Muscle layer of duodenum (tissue), 2 donors: ENCODE results near the gene CCDC85B.

ENCODE experiments used
- H3K27ac ChIP-seq: one replicate; pipeline ENCODE4 v1.7.0; 2013; ENCODE audit warnings: mild to moderate bottlenecking, low read length
- H3K27me3 ChIP-seq: one replicate; pipeline ENCODE4 v1.7.0; 2013; ENCODE audit warnings: low read depth, mild to moderate bottlenecking, control low read depth, low read length
- H3K36me3 ChIP-seq, 2 donors: one replicate each; pipeline ENCODE4 v1.7.0; 2013; ENCODE audit warnings: low read length in 2 of 2, control low read depth in 1 of 2, mild to moderate bottlenecking in 1 of 2; ENCODE audit not compliant: insufficient read depth in 2 of 2, control insufficient read depth in 1 of 2
- H3K4me1 ChIP-seq, 2 donors: one replicate each; pipeline ENCODE4 v1.7.0; 2013; ENCODE audit warnings: low read length in 2 of 2, mild to moderate bottlenecking in 2 of 2, control low read depth in 1 of 2, moderate library complexity in 1 of 2; ENCODE audit not compliant: insufficient read depth in 2 of 2, control insufficient read depth in 1 of 2
- H3K4me3 ChIP-seq, 2 donors: one replicate each; pipeline ENCODE4 v1.7.0; 2013; ENCODE audit warnings: low read length in 2 of 2, low read depth in 1 of 2, mild to moderate bottlenecking in 1 of 2
- H3K9me3 ChIP-seq, 2 donors: one replicate each; pipeline ENCODE4 v1.7.0; 2013; ENCODE audit warnings: low read length in 2 of 2, control low read depth in 1 of 2, mild to moderate bottlenecking in 1 of 2; ENCODE audit not compliant: control insufficient read depth in 1 of 2
- donor health status: healthy.

CCDC85B gene

DNA sequence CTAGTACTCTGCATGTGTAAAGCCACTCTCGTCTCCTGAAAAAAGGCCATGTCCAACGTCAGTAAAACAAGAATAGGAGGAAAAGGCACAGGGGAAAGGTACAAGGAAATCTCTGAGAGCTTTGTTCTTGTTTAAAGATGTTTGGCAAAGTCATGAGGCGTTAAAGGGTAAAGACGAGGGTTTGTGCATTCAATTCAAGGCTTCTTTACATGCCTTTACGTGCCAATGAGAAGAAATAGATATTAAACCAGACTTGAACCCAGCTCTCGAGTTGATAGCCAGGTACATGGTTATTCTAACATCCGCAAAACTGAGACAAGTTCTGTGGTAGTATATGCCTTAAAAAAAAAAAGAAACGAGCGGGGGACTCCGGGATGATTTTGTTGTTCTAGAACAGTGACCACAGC is 31.8 kb upstream of the CCDC85B start:
- Histone ChIP-seq H3K9me3 (no peaks in the 10 kb centered on the region), H3K27me3 (no peaks in the 10 kb centered on the region), H3K36me3 (peaks cover 26 to 59% of the 10 kb centered on the region in 2 donors), H3K4me1 (peaks cover 0 to 42% of the 10 kb centered on the region in 2 donors), H3K4me3 (peak overlapping the region; percentile 72 to 97), H3K27ac (peak overlapping the region; percentile 96)

DNA sequence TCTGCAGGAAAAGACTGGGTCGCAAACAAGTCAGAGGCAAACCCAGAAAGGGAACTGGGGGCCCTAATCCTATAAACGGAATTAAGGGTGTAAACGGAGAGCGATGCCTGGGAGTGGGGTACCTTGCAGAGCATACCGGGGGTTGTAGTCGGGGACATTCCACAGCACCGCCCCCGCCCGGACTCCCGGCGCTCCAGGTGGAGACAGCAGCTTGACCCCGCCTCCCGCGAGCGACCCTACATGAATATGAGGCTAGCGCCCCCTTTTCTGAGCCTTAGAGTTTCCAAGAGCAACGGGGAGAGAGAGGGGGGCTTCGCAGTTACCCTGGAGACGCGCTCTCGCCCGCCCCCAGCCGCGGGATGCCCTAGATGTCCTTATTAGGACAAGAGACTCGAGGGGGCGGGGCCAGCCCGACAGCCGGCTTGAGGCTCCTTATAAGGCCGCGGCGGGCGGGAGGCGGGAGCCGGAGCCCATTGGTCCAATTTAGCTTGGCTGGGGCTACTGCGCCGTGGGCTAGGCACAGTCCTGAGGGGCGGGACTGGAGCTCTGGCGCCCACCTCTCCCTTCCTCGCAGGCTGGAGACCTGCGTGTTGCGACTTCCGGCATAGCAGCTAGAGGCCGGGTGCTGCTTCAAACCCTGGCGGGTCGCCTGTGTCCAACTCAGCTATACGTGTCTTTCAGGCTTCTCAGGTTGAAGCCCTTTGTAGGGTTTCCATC is 31.2 kb upstream of the CCDC85B start:
- Histone ChIP-seq H3K4me3 (peak overlapping the region; percentile 87 to 97), H3K4me1 (peaks cover 0 to 42% of the 10 kb centered on the region in 2 donors), H3K27ac (peak overlapping the region; percentile 96), H3K9me3 (no peaks in the 10 kb centered on the region), H3K36me3 (peaks cover 27 to 59% of the 10 kb centered on the region in 2 donors), H3K27me3 (no peaks in the 10 kb centered on the region)

DNA sequence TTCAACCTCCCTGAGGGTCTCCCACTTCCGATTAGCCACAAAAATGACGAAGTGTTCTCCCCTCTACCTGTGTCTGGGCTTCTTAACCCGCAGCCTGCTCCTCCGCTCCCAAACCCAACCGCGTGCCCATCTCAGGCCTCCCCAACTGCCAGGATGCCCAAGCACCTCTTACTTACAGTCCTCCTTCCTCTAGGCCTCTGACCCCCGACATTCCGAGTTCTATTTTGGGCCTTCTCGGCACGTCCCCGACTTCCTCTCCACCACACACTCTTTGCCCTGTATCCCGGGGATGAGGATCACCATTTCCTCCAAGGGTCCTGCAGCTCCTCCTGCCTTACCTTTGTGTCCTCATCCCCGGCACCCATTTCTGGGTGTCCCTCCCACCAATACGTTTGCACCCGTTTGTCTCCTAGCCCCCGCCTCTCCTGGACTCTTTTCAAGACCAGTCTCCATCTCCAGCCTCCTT is 30.6 kb upstream of the CCDC85B start:
- H3K4me3 ChIP-seq = peak overlapping the region; percentile 87 to 97
- H3K27me3 ChIP-seq = no peaks in the 10 kb centered on the region
- peaks cover 0 to 42% of the 10 kb centered on the region in 2 donors for H3K4me1 ChIP-seq
- H3K27ac ChIP-seq = peak overlapping the region; percentile 96
- H3K9me3 ChIP-seq = no peaks in the 10 kb centered on the region
- H3K36me3 ChIP-seq = peaks cover 26 to 59% of the 10 kb centered on the region in 2 donors

DNA sequence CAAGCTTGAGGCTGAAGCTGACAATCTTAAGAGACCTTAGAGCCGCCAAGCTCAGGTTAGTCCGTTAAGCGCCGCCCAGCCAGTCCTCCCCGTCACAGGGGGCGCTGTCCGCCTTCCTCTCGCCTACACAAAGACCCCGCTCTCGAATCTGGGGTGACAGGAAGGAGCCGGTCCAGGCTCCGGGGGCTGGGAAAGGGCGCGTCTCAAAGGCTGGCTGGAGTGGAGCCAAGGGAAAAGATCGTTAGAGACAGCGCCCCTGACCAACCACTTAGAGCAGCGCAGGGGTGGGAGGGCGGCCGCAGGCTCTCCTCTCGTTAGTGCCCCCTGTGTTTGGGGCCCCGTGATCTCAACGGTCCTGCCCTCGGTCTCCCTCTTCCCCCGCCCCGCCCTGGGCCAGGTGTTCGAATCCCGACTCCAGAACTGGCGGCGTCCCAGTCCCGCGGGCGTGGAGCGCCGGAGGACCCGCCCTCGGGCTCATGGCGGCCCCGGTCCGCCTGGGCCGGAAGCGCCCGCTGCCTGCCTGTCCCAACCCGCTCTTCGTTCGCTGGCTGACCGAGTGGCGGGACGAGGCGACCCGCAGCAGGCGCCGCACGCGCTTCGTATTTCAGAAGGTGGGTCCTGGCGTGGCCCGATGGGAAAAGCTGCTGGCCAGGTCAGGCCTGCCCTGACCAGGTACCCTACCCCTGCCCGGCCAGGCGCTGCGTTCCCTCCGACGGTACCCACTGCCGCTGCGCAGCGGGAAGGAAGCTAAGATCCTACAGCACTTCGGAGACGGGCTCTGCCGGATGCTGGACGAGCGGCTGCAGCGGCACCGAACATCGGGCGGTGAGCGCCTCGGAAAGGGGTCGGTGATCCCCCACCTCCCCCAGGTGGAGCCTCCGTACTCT is 30.0 kb upstream of the CCDC85B start, which contains the start of gene MUS81:
TSS of gene MUS81 (plus strand) at position 156 of the 887 bp plus-strand sequence. CDS start at position 477, 321 bp downstream.
- H3K4me3 ChIP-seq = peak within 1 kb of the TSS; percentile 87 to 97
- H3K9me3 ChIP-seq = no peaks in the 10 kb centered on the region
- H3K27me3 ChIP-seq = no peaks in the 10 kb centered on the region
- H3K27ac ChIP-seq = peak within 1 kb of the TSS; percentile 96
- peaks cover 19 to 59% of the 10 kb centered on the region in 2 donors for H3K36me3 ChIP-seq
- H3K4me1 ChIP-seq = peaks cover 0 to 36% of the 10 kb centered on the region in 2 donors

DNA sequence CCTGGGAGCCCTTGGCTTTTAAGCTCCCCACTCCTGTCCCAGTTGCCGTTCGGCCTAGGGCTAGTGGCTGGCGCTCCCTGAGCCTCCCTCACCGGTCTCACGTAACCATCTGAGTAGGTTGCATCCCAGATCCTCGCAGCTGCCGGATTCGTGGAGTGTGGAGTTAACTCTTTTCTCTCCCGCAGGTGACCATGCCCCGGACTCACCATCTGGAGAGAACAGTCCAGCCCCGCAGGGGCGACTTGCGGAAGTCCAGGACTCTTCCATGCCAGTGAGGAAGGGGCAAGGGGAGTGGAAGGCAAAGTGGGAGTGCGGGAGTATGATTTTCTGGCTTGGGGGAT is 29.3 kb upstream of the CCDC85B start:
- Histone ChIP-seq H3K9me3 (no peaks in the 10 kb centered on the region), H3K36me3 (peaks cover 19 to 59% of the 10 kb centered on the region in 2 donors), H3K4me1 (peaks cover 0 to 30% of the 10 kb centered on the region in 2 donors), H3K27ac (peak overlapping the region; percentile 96), H3K4me3 (peak overlapping the region; percentile 87 to 97), H3K27me3 (no peaks in the 10 kb centered on the region)

DNA sequence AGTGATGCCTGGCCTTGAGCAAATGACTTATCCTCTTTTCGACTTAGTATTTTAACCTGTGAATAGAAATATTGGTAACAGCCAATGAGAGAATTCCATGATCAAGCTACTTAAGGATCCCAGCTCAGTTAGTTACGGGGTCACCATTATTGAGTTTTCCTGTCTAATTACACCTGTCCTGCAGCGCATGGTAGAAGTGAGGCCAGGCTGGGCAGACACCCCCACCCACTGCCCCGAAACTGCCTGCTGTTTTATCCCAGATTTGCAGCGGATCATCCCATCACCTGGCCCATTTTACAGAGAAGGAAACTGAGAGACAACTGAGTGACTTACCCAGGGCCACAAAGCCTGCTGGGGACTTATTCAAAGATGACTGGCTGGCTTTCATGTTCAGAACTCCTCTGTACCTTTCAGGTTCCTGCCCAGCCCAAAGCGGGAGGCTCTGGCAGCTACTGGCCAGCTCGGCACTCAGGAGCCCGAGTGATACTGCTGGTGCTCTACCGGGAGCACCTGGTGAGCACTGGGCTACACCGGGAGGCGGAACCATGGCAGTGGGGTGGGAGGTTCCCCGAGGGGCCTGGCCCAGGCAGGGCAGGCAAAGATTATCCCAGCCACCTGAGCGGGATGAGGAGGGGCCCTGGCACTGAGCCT is 28.8 kb upstream of the CCDC85B start:
- Histone ChIP-seq H3K4me3 (peak overlapping the region; percentile 87 to 97), H3K27me3 (no peaks in the 10 kb centered on the region), H3K27ac (peak overlapping the region; percentile 96), H3K36me3 (peaks cover 19 to 63% of the 10 kb centered on the region in 2 donors), H3K4me1 (peaks cover 0 to 25% of the 10 kb centered on the region in 2 donors), H3K9me3 (no peaks in the 10 kb centered on the region)

DNA sequence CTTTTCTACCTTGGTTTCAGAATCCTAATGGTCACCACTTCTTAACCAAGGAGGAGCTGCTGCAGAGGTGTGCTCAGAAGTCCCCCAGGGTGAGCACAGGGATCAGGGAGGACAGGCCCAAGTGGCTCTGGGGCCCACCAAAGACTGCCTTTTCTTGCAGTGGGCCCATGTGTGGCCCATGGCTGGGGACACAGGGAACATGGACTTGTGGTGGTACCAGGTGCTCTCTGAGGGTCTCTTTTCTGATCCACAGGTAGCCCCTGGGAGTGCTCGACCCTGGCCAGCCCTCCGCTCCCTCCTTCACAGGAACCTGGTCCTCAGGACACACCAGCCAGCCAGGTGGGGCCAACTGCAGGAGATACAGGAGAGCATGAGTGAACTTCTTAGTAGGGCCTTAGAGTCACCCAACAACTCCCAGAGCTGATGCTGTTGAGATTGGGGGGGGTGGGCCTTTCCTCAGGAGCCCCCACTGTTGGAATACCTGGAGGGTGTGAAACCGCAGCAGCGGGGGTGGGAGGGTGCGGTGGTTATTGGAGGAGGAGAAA is 28.2 kb upstream of the CCDC85B start:
- Histone ChIP-seq H3K4me3 (peak overlapping the region in 1 of 2 donors; percentile 97), H3K36me3 (peaks cover 19 to 65% of the 10 kb centered on the region in 2 donors), H3K9me3 (no peaks in the 10 kb centered on the region), H3K27me3 (no peaks in the 10 kb centered on the region), H3K4me1 (peaks cover 0 to 24% of the 10 kb centered on the region in 2 donors), H3K27ac (no peak overlapping the region)

DNA sequence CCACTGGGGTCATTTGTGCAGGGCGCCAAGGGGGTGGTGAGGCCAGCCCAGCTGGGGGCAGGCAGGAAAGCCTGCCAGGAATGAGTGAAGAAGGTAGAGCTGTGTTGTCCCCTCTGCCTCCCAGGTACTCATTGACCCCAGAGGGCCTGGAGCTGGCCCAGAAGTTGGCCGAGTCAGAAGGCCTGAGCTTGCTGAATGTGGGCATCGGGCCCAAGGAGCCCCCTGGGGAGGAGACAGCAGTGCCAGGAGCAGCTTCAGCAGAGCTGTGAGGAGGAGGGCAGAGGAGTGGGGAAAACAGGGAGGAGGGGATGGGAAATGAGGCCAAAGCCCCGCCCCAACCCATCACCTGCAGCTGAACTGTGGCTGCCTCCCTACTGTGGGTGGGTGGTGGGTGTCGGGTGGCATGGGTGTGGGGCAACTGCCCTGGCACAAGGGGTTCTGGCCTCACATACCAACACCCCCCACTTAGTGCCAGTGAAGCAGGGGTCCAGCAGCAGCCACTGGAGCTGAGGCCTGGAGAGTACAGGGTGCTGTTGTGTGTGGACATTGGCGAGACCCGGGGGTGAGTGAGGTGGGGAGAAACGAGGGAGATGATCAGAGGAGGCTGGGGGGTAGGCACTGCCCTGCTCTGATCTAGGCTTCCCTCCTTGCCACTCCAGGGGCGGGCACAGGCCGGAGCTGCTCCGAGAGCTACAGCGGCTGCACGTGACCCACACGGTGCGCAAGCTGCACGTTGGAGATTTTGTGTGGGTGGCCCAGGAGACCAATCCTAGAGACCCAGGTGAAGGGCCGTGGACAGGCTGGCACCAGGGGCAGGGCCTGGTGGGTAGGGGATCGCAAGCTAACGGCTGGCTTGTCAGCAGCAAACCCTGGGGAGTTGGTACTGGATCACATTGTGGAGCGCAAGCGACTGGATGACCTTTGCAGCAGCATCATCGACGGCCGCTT is 27.3 kb upstream of the CCDC85B start:
- Histone ChIP-seq H3K4me1 (peaks cover 0 to 30% of the 10 kb centered on the region in 2 donors), H3K36me3 (peaks cover 22 to 67% of the 10 kb centered on the region in 2 donors), H3K9me3 (no peaks in the 10 kb centered on the region), H3K27me3 (no peaks in the 10 kb centered on the region), H3K4me3 (no peak overlapping the region), H3K27ac (no peak overlapping the region)

DNA sequence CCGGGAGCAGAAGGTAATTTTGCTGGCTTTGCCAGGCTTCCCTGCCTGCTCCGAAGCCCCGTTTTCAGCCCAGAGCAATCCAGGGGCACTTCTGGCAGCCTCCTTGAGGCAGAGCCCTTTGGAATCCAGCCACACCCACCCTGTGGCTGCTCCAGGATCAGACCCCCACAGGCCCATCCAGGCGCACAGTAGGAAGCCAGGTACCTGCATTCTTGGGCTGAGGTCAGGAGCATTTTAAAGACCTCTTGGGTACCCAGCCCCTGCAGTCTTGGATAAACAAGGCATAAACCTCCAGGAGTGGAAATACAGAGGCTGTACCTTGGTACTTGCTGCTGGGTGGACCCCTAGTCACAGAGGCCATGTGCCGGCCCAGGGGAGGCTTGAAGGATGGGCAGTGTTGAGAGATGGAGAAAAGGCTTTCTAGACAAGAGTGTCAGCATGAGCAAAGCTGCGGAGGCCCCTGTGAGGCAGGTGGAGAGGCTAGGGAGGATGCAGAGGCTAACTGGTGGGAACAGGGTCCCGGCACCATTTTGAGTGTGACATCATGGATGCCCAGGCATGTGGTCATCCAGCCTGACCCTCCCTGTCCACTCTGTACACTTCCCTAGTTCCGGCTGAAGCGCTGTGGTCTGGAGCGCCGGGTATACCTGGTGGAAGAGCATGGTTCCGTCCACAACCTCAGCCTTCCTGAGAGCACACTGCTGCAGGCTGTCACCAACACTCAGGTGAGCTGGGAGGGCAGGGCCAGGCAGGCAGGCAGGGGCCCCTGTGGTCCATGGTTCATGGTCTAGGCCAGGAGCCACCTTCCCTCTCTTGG is 26.4 kb upstream of the CCDC85B start:
- H3K4me1 ChIP-seq = peaks cover 0 to 30% of the 10 kb centered on the region in 2 donors
- peaks cover 26 to 76% of the 10 kb centered on the region in 2 donors for H3K36me3 ChIP-seq
- H3K4me3 ChIP-seq = no peak overlapping the region
- H3K27ac ChIP-seq = no peak overlapping the region
- no peaks in the 10 kb centered on the region for H3K9me3 ChIP-seq
- H3K27me3 ChIP-seq = no peaks in the 10 kb centered on the region
